PC-3 (cell line): ENCODE measurements around the gene PLAAT5.

Experiments
- EZH2 ChIP-seq: fragments of 300-600 bp; sonication (generic); IDR thresholded peaks from one replicate; pipeline ENCODE4 v1.6.1; 2017; ENCODE audit warnings: antibody characterized with exemption, mild to moderate bottlenecking, low read length; ENCODE audit not compliant: unreplicated experiment
- EZH2phosphoT487 ChIP-seq: fragments of 300-600 bp; sonication (generic); IDR thresholded peaks from 2 replicates; pipeline ENCODE4 v1.6.1; 2018; ENCODE audit warnings: mild to moderate bottlenecking, antibody characterized with exemption, low read length, borderline replicate concordance
- TF ChIP-seq, protein P1 (sequence below): fragments of 300-600 bp; sonication (generic); conservative IDR thresholded peaks from 2 replicates; pipeline ENCODE4 v1.5.1; 2017; ENCODE audit warnings: antibody characterized with exemption, low read depth, mild to moderate bottlenecking, low read length

DNA sequence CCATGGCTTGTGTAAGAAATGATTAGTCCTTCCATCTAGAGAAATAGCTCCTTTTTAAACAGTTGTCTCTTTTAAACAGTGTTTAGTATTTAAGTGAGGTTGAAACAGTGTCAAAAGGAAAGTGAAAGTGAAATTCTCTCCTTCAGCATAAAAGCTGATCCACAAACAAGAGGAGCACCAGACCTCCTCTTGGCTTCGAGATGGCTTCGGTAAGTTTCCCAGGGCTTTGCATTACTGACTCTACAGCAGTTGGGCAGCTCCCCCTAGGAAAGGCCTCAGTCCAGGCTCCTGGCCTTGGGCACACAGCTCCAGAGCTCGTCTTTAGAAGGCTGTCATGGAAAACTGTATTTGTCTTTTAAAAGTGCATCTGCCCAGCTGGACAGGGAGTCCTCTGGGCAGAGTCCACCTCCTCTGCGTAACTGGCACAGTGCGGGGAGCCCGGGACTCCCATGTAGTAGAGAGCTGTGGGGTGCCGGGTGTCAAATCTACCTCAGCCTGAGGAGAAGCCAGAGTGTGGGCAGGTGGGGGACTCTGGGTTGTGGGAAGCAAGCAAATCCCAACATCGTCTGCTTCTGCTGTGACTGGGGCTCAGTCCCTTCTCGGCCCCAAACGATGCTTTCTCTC, 45.8 kb upstream of the PLAAT5 start, which contains the start of gene PLAAT4:
- TF ChIP-seq EZH2 (no peak), EZH2phosphoT487 (no peak)
- TF ChIP-seq, protein P1, sequence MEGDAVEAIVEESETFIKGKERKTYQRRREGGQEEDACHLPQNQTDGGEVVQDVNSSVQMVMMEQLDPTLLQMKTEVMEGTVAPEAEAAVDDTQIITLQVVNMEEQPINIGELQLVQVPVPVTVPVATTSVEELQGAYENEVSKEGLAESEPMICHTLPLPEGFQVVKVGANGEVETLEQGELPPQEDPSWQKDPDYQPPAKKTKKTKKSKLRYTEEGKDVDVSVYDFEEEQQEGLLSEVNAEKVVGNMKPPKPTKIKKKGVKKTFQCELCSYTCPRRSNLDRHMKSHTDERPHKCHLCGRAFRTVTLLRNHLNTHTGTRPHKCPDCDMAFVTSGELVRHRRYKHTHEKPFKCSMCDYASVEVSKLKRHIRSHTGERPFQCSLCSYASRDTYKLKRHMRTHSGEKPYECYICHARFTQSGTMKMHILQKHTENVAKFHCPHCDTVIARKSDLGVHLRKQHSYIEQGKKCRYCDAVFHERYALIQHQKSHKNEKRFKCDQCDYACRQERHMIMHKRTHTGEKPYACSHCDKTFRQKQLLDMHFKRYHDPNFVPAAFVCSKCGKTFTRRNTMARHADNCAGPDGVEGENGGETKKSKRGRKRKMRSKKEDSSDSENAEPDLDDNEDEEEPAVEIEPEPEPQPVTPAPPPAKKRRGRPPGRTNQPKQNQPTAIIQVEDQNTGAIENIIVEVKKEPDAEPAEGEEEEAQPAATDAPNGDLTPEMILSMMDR, result no peak
